ENCODE data around the gene NR4A3. TPM values are rescaled to one million over a fixed set of nuclear protein-coding genes. Genes with fewer than 3 reads are reported as not detected.
"Not testable (repeated sequence)": the region's sequence is repeated elsewhere in the genome, so short reads cannot be mapped to it uniquely, and the experiment has no call there.

NR4A3 gene
- polyA plus RNA-seq, 1 donor: 0.18 TPM

GRCh38 chr9:99833735-99834134 lies 12.1 kb downstream of the NR4A3 start:
- DNase-seq: no peak

GRCh38 chr9:99834474-99834873 lies 12.8 kb downstream of the NR4A3 start:
- DNase-seq: no peak

- DNase-seq: no peak
These were observed 13.5 kb downstream of the NR4A3 start for GRCh38 chr9:99835142-99835541.

GRCh38 chr9:99835581-99835980 lies 13.9 kb downstream of the NR4A3 start:
- DNase-seq: no peak

- no peak for DNase-seq
These were observed 18.4 kb downstream of the NR4A3 start for GRCh38 chr9:99840072-99840471.

GRCh38 chr9:99845063-99845462 lies 23.4 kb downstream of the NR4A3 start:
- no peak for DNase-seq

GRCh38 chr9:99848447-99848846 lies 26.8 kb downstream of the NR4A3 start:
- no peak for DNase-seq

- no peak for DNase-seq
These were observed 29.2 kb downstream of the NR4A3 start for GRCh38 chr9:99850736-99851499.

- no peak for DNase-seq
These were observed 29.8 kb downstream of the NR4A3 start for GRCh38 chr9:99851500-99851822.

GRCh38 chr9:99852617-99853016 lies 30.9 kb downstream of the NR4A3 start:
- DNase-seq: no peak

- DNase-seq: no peak
These were observed 33.9 kb downstream of the NR4A3 start for GRCh38 chr9:99855467-99856176.

GRCh38 chr9:99857576-99857975 lies 35.9 kb downstream of the NR4A3 start:
- not testable (repeated sequence) for DNase-seq

GRCh38 chr9:99858087-99858486 lies 36.4 kb downstream of the NR4A3 start:
- DNase-seq: no peak

- no peak for DNase-seq
These were observed 37.7 kb downstream of the NR4A3 start for GRCh38 chr9:99859243-99859980.

- DNase-seq: peak; percentile 40
These were observed 38.6 kb downstream of the NR4A3 start for GRCh38 chr9:99860266-99860665.

GRCh38 chr9:99863955-99864354 lies 42.3 kb downstream of the NR4A3 start:
- DNase-seq: no peak

GRCh38 chr9:99866398-99866797 lies 44.7 kb downstream of the NR4A3 start:
- no peak for DNase-seq

- no peak for DNase-seq
These were observed 45.9 kb downstream of the NR4A3 start for GRCh38 chr9:99867536-99867935.

GRCh38 chr9:99867968-99868367 lies 46.3 kb downstream of the NR4A3 start:
- no peak for DNase-seq

GRCh38 chr9:99868845-99869244 lies 47.2 kb downstream of the NR4A3 start:
- no peak for DNase-seq

GRCh38 chr9:99870126-99870525 lies 48.4 kb downstream of the NR4A3 start:
- DNase-seq: no peak

- no peak for DNase-seq
These were observed 51.8 kb downstream of the NR4A3 start for GRCh38 chr9:99873531-99873930.

- no peak for DNase-seq
These were observed 52.4 kb downstream of the NR4A3 start for GRCh38 chr9:99873943-99874584.

Data from left kidney (tissue), 2 donors.